GM19395 (cell line): Measurements from ENCODE around the gene DCDC2C.

ENCODE experiments used
- ATAC-seq: cut with Tn5 transposase; IDR thresholded peaks from one replicate; pipeline ENCODE4 v1.9.1; 2021; ENCODE audit warnings: mild to moderate bottlenecking, moderate library complexity; ENCODE audit not compliant: unreplicated experiment

The DCDC2C gene

DNA sequence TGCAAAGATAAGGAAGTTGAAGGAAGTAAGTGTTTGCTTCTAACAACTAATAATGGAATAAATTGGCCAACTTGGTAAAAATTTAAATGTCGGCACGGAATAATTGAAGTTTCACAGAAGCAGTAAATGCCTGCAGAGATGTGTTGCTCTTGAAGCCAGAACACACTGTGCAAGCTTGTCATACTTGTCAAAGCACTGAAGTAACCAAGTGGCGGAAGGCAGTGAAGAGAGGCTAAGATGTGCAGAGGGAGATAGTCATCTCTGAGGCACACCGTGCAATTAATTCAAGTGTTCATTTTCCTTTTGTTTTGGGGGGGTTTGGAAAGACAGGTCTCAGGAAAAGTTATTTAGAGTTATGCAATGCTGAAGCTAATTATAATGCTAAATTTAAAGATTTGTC, 5.2 kb downstream of the DCDC2C start:
- no peak for ATAC-seq

DNA sequence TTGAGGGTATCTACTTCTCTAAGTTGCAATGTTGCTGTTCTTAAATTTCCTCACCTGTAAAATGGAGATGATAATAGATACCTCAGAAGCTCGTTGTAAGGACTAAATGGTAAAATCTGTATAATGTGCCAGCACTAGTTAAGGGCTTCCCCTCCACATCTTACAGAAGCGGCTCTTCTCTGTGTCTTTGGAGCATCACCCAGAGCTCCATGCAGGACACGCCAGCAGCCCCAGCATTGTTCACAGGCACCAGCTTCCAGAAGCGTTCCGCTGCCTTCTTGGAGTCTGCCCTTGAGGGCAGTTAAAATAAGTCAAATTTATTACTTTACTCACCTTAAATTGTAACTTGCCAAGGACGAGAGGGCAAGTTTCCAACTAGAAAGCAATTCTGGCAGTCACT, 5.8 kb downstream of the DCDC2C start:
- no peak for ATAC-seq

- no peak for ATAC-seq
These were observed 9.0 kb downstream of the DCDC2C start for GRCh38 chr2:3712424-3712823.

DNA sequence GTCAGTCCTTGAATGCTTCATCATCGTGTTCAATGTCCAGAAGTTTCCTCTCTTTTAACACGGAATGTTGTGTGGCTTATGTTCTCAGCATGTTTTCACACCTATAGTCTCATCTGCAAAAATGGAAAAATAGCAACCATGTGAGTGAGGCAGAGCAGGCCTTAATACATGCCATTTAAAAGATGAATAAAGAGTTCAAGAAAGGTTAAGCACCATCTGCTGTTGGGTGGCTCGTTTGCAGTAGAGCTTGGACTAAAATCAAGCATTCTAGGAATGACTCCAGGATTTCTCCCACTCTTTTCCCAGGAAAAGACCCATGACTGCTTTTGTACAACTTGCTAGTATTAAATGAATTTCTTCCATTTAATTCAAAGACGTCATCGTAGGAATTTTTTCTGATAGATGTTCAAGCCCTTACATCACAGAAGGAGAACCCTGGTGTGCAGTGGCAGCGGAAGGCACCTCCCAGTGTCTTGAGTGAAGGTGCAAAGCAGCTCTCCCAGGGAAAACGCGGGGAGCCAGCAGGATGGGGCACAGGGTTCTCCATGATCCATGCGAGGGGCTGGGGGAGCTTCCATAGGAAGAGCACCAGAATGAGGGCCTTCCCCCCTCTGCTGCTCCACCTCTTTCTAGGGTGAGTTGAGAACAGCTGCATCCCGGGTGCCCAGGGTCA, 9.6 kb downstream of the DCDC2C start:
- ATAC-seq, result no peak

DNA sequence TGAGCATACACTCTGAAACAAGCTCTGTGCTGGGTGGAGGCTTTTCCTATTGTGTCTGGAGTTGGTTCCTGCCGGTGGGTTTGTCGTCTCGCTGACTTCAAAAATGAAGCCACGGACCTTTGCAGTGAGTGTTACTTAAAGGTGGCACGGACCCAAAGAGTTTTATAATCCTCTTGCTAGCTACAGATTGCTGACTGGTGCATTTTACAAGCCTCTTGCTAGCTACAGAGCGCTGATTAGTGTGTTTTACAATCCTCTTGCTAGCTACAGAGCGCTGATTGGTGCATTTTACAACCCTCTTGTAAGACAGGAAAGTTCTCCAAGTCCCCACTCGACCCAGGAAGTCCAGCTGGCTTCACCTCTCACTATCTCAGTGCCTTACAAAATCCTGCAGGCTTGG, 15.3 kb downstream of the DCDC2C start:
- no peak for ATAC-seq

GRCh38 chr2:3725002-3725401, 21.6 kb downstream of the DCDC2C start:
- ATAC-seq, result no peak

DNA sequence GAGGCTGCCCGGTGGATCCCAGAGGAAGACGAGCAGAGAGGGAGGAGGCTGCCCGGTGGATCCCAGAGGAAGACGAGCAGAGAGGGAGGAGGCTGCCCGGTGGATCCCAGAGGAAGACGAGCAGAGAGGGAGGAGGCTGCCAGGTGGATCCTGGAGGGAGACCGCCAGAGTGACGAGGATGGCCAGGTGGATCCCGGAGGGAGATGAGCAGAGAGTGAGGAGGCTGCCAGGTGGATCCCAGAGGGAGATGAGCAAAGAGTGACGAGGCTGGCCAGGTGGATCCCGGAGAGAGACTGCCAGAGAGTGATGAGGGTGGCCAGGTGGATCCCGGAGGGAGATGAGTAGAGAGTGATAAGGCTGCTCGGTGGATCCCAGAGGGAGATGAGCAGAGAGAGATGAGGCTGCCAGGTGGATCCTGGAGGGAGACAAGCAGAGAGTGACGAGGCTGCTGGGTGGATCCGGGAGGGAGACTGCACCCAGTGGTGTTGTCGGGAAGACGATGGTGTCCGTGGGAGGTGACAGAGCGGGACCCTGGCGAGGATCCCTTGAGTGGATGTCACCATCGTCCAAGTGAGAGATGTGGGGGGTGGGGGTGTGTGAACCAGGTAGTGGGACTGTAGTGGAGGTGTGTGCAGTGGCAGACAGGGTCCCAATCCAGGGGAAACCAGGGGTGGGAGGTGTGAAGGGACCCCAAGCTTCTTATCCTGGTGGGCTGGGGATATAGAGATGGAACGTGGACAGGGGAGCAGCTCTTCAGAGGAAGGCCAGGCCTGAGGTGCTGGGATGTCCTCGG, 22.3 kb downstream of the DCDC2C start:
- no peak for ATAC-seq

DNA sequence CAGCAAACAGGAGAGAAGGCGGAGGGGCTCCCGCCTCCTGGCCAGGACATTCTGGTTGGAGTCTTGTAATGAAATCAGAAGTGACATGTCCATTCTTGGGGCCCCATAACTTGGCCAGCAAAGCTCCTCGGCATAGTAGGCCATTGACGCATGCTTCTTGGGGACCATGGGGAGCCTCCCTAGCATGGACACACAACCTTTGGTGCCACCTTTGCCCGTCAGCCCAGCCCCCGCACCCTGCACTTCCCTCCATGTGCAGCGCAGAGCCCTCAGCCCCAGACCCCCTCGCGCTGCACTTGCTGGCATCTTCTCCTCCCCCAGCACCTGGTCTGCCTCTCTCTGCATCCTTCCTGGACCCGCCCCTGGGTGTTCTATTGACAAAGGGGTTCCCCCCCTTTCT, 23.1 kb downstream of the DCDC2C start:
- ATAC-seq, result no peak

- ATAC-seq, result no peak
These were observed 24.1 kb downstream of the DCDC2C start for GRCh38 chr2:3727397-3728045.

DNA sequence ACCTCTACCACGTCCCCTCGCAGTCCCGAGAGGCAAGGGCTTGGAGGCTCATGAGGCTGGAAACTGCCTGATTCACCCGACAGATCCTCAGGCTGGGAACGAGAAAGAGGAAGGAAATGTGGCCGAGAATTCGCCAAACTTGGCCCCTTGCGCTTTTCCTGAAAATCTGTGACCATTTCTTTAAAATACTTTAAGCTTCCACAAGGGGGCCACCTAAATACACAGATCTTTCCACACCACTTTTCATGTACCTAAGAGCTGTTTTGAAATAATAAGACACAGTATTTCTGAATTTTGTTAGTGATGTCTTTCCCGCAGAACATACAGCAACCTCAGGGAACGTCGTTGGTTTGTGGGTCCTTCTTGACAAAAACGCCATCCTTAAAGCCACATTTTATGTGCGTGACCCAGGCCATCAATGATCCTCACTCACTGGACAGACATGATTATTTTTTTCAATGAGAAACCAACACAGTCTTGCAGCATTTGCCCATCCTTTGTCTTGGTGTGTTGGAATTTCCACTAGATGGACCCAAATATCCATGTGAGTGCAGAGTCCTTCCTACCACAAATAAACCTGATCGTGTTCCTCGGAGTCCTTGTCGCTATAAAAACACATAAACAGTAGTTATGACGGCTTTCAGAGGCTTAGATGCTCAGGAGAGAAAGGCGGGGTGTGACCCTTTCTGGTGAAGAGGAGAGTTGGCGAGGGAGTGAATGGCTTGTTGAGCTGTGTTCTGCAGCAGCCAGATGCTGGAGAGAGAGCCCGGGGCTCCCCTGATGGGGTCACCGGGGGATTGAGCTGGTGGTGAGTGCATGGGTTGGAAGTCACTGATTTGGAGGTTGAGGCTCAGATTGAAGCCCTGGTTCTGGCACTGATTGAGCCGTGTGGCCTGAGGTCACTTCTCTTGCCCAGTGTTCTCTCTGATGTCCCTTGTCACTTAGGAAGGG, 25.0 kb downstream of the DCDC2C start:
- ATAC-seq, result no peak

DNA sequence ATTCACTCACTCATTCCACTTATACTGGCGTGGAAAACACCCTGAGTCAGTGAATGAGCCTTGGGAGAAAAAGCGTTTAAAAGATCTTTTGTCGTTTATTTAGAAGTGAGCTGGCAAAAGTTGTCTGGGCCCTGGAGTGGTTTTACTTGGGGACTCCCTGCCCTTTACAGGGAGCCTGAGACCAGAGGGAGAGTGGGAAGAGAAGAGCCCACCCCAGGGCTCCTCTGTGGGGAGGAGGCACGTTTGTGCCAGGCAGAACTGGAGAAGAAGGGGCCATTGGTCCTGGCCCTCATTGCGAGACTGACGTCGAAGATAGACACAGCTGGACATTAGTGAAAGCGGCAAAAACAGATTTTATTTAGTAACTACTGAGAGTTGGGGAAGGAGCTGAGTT, 25.7 kb downstream of the DCDC2C start:
- no peak for ATAC-seq

DNA sequence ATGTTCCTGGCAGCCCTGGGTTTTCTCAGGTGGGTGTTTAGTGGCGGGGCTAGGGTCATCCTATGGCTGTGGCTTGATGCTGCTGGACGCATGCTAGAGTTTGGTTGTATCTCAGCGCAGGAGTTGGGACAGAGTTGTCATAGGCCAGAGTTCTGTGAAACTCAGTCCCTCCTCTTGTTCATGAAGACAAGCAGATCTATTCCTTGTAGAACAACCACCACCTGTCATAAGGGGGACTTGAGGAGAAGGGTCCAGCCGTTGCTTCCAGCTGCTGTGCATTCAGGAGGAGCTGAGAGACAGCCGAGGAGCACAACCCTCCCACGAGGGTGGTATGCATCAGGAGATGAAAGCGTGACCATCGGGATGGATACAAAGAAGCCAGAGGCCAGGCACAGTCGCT, 26.4 kb downstream of the DCDC2C start:
- no peak for ATAC-seq

DNA sequence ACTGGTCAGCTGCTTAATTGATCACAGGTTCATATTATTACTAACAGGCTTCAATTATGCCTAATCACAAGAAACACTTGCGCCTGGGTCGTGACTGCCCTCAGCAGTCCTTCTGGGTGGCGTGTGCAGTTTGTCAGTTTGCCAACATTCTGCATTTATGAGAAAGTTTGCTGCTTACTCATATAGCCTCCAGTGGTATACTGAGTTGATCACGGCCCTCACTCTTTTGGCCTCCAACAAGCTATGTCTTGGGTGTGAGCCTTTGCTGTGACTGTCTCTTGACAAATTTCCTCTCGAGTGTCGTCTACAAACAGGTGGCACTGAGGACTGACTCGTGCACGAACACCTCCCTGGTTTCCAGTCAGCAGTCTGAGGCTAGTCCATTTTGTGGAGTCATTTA, 27.3 kb downstream of the DCDC2C start:
- ATAC-seq, result no peak

GRCh38 chr2:3731829-3732228, 28.5 kb downstream of the DCDC2C start:
- no peak for ATAC-seq

DNA sequence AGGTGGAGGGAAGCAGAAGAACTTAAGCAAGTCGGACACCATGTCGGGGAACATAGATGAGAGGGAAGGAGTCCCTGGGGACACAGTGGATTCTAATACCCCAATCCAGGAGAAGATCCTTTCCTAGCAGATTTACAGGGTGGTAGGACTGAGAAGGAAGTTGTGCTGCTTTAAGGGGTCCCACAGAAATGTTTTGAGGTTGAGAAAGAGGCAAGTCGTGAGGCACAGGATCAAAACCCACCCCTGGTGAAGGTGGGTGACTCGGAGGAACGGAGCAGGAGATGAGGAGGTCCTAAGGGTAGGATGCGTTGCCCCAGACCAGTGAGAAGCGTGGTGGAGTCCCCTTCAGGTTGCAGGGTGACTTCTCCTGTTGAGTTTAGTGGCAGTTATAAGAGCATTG, 32.7 kb downstream of the DCDC2C start:
- no peak for ATAC-seq

GRCh38 chr2:3737128-3737527, 33.8 kb downstream of the DCDC2C start:
- ATAC-seq, result no peak

- no peak for ATAC-seq
These were observed 35.1 kb downstream of the DCDC2C start for GRCh38 chr2:3738454-3738853.

DNA sequence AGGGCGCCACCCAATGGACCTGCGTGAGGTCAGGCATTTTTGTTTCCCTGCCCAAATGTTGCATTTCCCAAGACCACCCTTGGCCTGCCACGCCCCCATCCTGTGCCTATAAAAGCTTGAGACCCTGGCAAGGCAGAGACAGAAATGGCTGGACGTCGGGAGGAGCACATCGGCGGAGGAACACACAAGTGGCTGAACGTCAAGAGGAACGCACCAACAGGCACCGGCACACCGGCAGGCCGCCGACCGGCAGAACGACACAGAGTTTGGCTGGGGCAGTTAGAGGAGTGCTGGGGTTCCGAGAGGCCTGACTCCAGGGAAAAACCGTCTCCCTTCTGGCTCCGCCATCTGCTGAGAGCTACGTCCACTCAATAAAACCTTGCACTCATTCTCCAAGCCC, 35.9 kb downstream of the DCDC2C start:
- no peak for ATAC-seq

DNA sequence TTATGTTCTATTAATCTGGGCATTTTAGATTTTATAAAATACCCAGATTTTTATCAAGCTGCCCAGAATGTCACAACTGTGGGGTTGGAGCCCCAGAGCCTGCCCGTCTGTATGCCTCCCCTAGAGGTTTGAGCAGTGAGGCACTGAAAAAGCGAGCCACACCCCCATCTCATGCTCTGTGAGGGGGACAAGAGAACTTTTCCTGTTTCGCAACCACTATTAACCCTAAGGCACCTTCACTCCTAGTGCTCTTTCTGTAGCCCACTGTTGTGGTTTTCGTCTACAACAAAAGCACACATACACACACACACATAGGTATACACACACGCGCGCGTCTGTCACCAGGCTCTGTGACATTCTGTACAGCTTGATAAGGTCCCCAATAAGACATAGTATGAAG, 38.0 kb downstream of the DCDC2C start:
- ATAC-seq, result no peak

DNA sequence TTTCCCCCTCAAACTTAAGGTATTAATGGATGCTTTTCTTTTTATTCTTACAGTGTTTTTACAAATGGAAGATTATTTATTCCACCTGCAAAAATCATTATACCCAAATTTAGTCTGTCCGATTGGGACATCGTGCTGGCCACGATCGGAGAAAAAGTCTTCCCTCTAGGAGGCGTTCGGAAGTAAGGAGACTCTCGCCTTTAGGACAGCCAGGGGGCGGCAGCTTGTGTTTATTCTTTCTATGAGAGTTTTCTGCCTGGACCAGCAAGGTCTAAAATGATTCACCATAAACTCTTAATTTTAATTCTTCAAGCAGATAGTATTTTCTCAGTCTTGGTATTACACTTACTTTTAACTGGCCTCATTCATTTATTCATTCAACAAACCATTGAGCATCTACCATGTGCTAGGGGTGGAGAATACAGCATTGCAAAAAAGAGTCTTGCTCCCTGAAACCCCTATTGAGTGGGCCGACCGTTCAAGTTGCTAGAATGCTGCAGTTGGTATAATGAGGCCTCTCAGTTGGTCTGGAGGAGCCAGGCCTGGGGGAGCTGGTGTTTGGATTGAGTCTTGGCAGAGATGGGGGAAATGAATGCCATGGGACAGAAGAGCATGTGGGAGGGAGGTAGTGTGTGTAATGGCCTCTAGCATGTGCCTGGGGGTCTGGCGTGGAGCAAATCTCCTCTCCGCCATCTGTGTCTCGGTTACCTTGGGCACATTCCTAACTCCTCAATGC, 38.7 kb downstream of the DCDC2C start:
- ATAC-seq, result no peak
